Measurements from ENCODE around the gene CEP112.
A peak's percentile ranks its signal among the peaks of the same experiment; 100 is the strongest.

The CEP112 gene

DNA sequence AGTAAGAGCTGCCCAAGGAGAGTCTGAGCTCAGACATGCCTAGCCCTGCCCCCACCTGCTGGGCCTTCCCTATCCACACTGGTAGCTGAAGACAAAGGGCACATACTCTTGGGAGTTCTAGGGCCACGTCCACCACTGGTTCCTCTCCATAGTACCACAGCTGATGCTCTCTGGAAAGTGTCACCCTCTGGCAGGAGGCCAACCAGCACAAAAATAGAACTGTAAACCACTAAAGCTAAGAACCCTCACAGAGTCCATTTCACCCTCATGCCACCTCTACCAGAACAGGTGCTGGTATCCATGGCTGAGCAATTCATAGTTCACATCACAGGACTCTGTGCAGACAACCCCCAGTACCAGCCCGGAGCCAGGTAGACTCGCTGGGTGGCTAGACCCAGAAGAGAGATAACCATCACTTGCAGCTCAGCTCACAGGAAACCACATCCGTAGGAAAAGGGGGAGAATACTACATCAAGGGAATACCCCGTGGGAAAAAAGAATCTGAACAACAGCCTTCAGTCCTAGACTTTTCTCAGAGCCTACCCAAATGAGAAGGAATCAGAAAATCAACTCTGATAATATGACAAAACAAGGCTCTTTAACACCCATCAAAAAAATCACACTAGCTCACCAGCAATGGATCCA is 115.3 kb downstream of the CEP112 start:
- Histone ChIP-seq H3K79me2 (ENCODE audit: insufficient read depth, low read depth) (no peaks in the 10 kb centered on the region), H3K27ac (no peak overlapping the region), H3K4me2 (peak overlapping the region; percentile 43; the same call in 1 of the 2 replicates), H3K4me3 (IDR thresholded peaks at IDR 0.05; ENCODE audit: insufficient read depth, low read depth, low read length) (no peak overlapping the region), H3K9ac (no peak overlapping the region), H3K4me1 (ENCODE audit: low read depth, poor library complexity, severe bottlenecking) (peaks cover 37% of the 10 kb centered on the region), H4K20me1 (ENCODE audit: insufficient read depth) (no peaks in the 10 kb centered on the region), H3K27me3 (ENCODE audit: insufficient read depth, low read depth) (no peaks in the 10 kb centered on the region), H3K36me3 (ENCODE audit: insufficient read depth) (no peaks in the 10 kb centered on the region), H2AFZ (ENCODE audit: low read depth) (peak overlapping the region; percentile 23; the same call in 1 of the 2 replicates)
- TF ChIP-seq, protein P1, sequence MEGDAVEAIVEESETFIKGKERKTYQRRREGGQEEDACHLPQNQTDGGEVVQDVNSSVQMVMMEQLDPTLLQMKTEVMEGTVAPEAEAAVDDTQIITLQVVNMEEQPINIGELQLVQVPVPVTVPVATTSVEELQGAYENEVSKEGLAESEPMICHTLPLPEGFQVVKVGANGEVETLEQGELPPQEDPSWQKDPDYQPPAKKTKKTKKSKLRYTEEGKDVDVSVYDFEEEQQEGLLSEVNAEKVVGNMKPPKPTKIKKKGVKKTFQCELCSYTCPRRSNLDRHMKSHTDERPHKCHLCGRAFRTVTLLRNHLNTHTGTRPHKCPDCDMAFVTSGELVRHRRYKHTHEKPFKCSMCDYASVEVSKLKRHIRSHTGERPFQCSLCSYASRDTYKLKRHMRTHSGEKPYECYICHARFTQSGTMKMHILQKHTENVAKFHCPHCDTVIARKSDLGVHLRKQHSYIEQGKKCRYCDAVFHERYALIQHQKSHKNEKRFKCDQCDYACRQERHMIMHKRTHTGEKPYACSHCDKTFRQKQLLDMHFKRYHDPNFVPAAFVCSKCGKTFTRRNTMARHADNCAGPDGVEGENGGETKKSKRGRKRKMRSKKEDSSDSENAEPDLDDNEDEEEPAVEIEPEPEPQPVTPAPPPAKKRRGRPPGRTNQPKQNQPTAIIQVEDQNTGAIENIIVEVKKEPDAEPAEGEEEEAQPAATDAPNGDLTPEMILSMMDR (conservative IDR thresholded peaks at IDR 0.05; ENCODE audit: low read depth, low read length), result no peak

DNA sequence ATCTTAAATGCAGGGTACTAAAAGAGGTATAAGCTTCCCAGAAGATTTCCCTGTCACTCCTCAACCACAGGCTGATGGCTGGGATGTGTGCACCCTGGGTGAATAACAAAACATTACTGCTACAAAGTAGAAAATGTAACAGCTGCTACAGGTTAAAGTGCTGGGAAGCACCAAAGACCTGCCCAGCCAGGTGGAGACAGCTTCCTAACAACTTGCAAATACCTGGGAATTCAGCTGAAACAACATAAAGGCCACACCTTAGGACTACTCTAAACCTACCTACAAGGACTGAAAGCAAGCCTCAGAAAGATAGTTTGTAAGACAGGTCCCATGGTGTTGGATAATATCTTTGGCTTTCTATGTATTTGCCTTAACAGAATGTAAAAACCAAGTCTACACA is 118.5 kb downstream of the CEP112 start:
- TF ChIP-seq, protein P1 (conservative IDR thresholded peaks at IDR 0.05; ENCODE audit: low read depth, low read length), result no peak
- no peaks in the 10 kb centered on the region for H3K79me2 ChIP-seq (ENCODE audit: insufficient read depth, low read depth)
- H3K27me3 ChIP-seq (ENCODE audit: insufficient read depth, low read depth), result no peaks in the 10 kb centered on the region
- no peak overlapping the region for H2AFZ ChIP-seq (ENCODE audit: low read depth)
- H3K9ac ChIP-seq, result no peak overlapping the region
- no peaks in the 10 kb centered on the region for H4K20me1 ChIP-seq (ENCODE audit: insufficient read depth)
- H3K4me1 ChIP-seq (ENCODE audit: low read depth, poor library complexity, severe bottlenecking), result peaks cover 27% of the 10 kb centered on the region
- no peak overlapping the region for H3K4me2 ChIP-seq
- no peaks in the 10 kb centered on the region for H3K36me3 ChIP-seq (ENCODE audit: insufficient read depth)
- H3K4me3 ChIP-seq (IDR thresholded peaks at IDR 0.05; ENCODE audit: insufficient read depth, low read depth, low read length), result no peak overlapping the region
- no peak overlapping the region for H3K27ac ChIP-seq

DNA sequence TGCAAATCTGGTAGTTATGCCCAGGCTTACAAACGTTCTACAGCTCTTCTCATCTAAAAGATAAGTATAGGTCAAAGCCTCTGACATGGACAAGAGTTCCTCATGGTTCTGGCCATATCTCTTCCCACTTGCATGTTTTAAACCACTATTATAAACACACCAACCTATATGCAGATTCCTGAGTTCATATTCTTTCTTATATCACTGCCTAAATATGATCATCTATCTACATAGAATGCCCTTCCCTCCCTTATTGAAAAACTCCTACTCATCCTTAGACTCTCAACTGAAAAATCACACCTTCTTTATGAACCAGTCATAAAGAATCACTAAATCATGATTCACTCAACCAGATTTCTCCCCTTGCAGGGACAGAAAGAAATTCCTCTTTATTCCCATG is 128.2 kb downstream of the CEP112 start:
- H3K27me3 ChIP-seq (ENCODE audit: insufficient read depth, low read depth), result no peaks in the 10 kb centered on the region
- no peaks in the 10 kb centered on the region for H3K36me3 ChIP-seq (ENCODE audit: insufficient read depth)

DNA sequence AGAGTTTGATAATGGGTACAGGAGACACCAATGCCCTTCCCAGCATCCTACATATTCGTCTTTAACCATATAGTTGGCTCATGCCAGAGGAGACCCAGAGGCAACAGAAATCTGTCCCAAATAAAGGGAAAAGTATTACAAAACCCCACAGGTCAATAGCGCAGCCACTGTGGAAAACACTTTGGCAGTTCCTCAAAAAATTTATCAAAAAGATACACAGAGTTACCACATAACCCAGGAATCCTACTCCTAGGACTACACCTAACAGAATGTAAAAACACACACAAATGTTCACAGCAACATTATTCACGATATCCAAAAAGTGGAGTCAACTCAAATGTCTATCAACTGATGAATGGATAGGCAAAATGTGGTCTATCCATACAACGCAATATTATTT is 135.8 kb downstream of the CEP112 start:
- no peaks in the 10 kb centered on the region for H3K27me3 ChIP-seq (ENCODE audit: insufficient read depth, low read depth)

More for the DNA sequence above, 128.2 kb downstream of the CEP112 start:
- no peaks in the 10 kb centered on the region for H3K4me1 ChIP-seq (ENCODE audit: low read depth, poor library complexity, severe bottlenecking)
- TF ChIP-seq, protein P1 (conservative IDR thresholded peaks at IDR 0.05; ENCODE audit: low read depth, low read length), result no peak
- H3K79me2 ChIP-seq (ENCODE audit: insufficient read depth, low read depth), result no peaks in the 10 kb centered on the region
- H2AFZ ChIP-seq (ENCODE audit: low read depth), result no peak overlapping the region
- H4K20me1 ChIP-seq (ENCODE audit: insufficient read depth), result no peaks in the 10 kb centered on the region
- no peak overlapping the region for H3K4me2 ChIP-seq
- H3K4me3 ChIP-seq (IDR thresholded peaks at IDR 0.05; ENCODE audit: insufficient read depth, low read depth, low read length), result no peak overlapping the region
- no peak overlapping the region for H3K9ac ChIP-seq
- H3K27ac ChIP-seq, result no peak overlapping the region

More for the DNA sequence above, 135.8 kb downstream of the CEP112 start:
- Histone ChIP-seq H3K4me2 (no peak overlapping the region), H2AFZ (ENCODE audit: low read depth) (no peak overlapping the region), H3K9ac (no peak overlapping the region), H3K4me1 (ENCODE audit: low read depth, poor library complexity, severe bottlenecking) (no peaks in the 10 kb centered on the region), H3K27ac (no peak overlapping the region), H3K36me3 (ENCODE audit: insufficient read depth) (no peaks in the 10 kb centered on the region), H3K4me3 (IDR thresholded peaks at IDR 0.05; ENCODE audit: insufficient read depth, low read depth, low read length) (no peak overlapping the region), H4K20me1 (ENCODE audit: insufficient read depth) (no peaks in the 10 kb centered on the region), H3K79me2 (ENCODE audit: insufficient read depth, low read depth) (no peaks in the 10 kb centered on the region)
- TF ChIP-seq, protein P1 (conservative IDR thresholded peaks at IDR 0.05; ENCODE audit: low read depth, low read length), result no peak
